HCT116 (cell line): ENCODE measurements around the gene OR52N5.

Source experiments
- CBX3 ChIP-seq: IDR thresholded peaks from 2 replicates; pipeline ENCODE4 v1.6.1; 2012; ENCODE audit warnings: low read depth
- CTCF ChIP-seq, 3 experiments: fragments of 200-600 bp in 1 of 3; sonication (generic) in 1 of 3; IDR thresholded peaks in 2 of 3; conservative IDR thresholded peaks in 1 of 3; 2 replicates each; pipeline ENCODE4 v1.5.1; 2012 to 2017; ENCODE audit warnings: low read depth in 2 of 3, low read length in 2 of 3, antibody characterized with exemption in 1 of 3, borderline replicate concordance in 1 of 3, control low read depth in 1 of 3, mild to moderate bottlenecking in 1 of 3, mixed read lengths in 1 of 3, mixed run types in 1 of 3, moderate library complexity in 1 of 3; ENCODE audit not compliant: insufficient read depth in 1 of 3
- MAX ChIP-seq: IDR thresholded peaks from 2 replicates; pipeline ENCODE4 v1.6.1; 2012
- RAD21 ChIP-seq: IDR thresholded peaks from 2 replicates; pipeline ENCODE4 v1.6.1; 2012; ENCODE audit warnings: low read depth, mild to moderate bottlenecking

GRCh38 chr11:5791165-5791564, 8.0 kb upstream of the OR52N5 start, which contains the start of gene OR52N1:
- no peak for TF ChIP-seq MAX
- no peak for TF ChIP-seq RAD21
- TF ChIP-seq CBX3 = no peak
- TF ChIP-seq CTCF (IDR thresholded peaks at IDR 0.05 in 2 of 3, conservative IDR thresholded peaks at IDR 0.05 in 1 of 3; ENCODE audit: borderline replicate concordance in 1 of 3, insufficient read depth in 1 of 3, low read depth in 2 of 3, low read length in 2 of 3) = no peak
